ENCODE measurements around the gene TPPP3.

DNA sequence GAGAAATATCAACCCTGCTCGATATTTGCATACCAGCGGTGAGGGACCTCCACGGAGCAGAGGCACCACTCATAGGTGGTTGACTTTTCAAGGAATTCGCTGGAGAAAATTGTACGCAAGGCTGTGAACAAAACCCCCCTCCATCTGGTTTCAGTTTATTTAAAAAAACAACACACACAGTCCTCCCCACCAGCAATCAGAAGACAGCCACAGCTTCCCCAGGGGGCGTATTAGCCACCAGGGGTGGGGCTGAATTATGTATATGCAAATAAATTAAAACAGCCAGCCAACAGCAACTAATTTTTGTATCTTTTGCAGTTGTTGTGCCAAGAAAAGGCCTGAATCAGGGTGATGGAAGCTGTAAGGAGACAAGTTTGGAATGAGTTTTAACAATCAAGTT, 31.8 kb upstream of the TPPP3 start:
- no peak for TF ChIP-seq CTCF (conservative IDR thresholded peaks at IDR 0.05; ENCODE audit: low read length)
- TF ChIP-seq EZH2phosphoT487 (IDR thresholded peaks at IDR 0.05; ENCODE audit: borderline replicate concordance): no peak

Data from Loucy (cell line).